Uterus (tissue), 4 donors: Measurements from ENCODE around the gene CUBN. TPM values are rescaled to one million over a fixed set of nuclear protein-coding genes. Genes with fewer than 3 reads are reported as not detected.
A peak's percentile ranks its signal among the peaks of the same experiment; 100 is the strongest.

Experiments
- DNase-seq, 2 donors: peaks; one replicate each; pipeline ENCODE4 v3.0.0-alpha.2; 2019 to 2020
- H3K27ac ChIP-seq, 2 donors: fragments of 200-600 bp; sonication (generic); 1 replicate in 1 of 2; 2 replicates in 1 of 2; pipeline ENCODE4 v1.5.1; 2016 to 2018
- H3K27me3 ChIP-seq, 2 donors: fragments of 200-600 bp; sonication (generic); one replicate each; pipeline ENCODE4 v1.5.1; 2018 to 2019; ENCODE audit warnings: control low read depth in 1 of 2
- H3K36me3 ChIP-seq, 2 donors: fragments of 200-600 bp; sonication (generic); one replicate each; pipeline ENCODE4 v1.5.1; 2019; ENCODE audit warnings: control low read depth in 1 of 2
- H3K4me1 ChIP-seq, 2 donors: fragments of 200-600 bp; sonication (generic); one replicate each; pipeline ENCODE4 v1.5.1; 2018 to 2019; ENCODE audit warnings: control low read depth in 1 of 2
- H3K4me3 ChIP-seq, 2 donors: fragments of 200-600 bp; sonication (generic); 1 replicate in 1 of 2; 2 replicates in 1 of 2; pipeline ENCODE4 v1.5.1; 2018 to 2019; ENCODE audit warnings: mild to moderate bottlenecking in 1 of 2
- H3K9me3 ChIP-seq, 2 donors: fragments of 200-600 bp; sonication (generic); one replicate each; pipeline ENCODE4 v1.5.1; 2019; ENCODE audit warnings: control low read depth in 1 of 2
- POLR2A ChIP-seq, 2 donors: fragments of 450-650 bp; IDR thresholded peaks; one replicate each; pipeline ENCODE4 v1.6.1; 2016; ENCODE audit warnings: antibody characterized with exemption in 2 of 2, mild to moderate bottlenecking in 1 of 2, moderate library complexity in 1 of 2
- intact Hi-C: fragments of 100-400 bp; cut with DNase I; formaldehyde crosslinking; loops from one replicate; pipeline ENCODE4 v1.15.1; 2023; ENCODE audit warnings: low total_unique reads
- total RNA-seq, 4 donors: library from RNA; depleted of rRNA in 3 of 4; stranded (reverse); fragments of >200 nt in 3 of 4; gene quantifications; one replicate each; pipeline versions ENCODE4 v1.1.0 to v1.2.4, GENCODE V29; 2014 to 2023
- TF ChIP-seq, protein P1 (sequence below), 4 experiments: fragments of 200-600 bp in 2 of 4; fragments of 450-650 bp in 2 of 4; sonication (generic) in 2 of 4; IDR thresholded peaks; one replicate each; pipeline ENCODE4 v1.5.1; 2016 to 2019; ENCODE audit warnings: antibody characterized with exemption in 4 of 4, mild to moderate bottlenecking in 2 of 4, moderate library complexity in 1 of 4
- donor health status: DM: yes; HTN: yes; CAD: no.

Gene CUBN
- total RNA-seq, 4 donors from 2014 or later, result 3.5 to 9.5 (median 5.1) TPM

DNA sequence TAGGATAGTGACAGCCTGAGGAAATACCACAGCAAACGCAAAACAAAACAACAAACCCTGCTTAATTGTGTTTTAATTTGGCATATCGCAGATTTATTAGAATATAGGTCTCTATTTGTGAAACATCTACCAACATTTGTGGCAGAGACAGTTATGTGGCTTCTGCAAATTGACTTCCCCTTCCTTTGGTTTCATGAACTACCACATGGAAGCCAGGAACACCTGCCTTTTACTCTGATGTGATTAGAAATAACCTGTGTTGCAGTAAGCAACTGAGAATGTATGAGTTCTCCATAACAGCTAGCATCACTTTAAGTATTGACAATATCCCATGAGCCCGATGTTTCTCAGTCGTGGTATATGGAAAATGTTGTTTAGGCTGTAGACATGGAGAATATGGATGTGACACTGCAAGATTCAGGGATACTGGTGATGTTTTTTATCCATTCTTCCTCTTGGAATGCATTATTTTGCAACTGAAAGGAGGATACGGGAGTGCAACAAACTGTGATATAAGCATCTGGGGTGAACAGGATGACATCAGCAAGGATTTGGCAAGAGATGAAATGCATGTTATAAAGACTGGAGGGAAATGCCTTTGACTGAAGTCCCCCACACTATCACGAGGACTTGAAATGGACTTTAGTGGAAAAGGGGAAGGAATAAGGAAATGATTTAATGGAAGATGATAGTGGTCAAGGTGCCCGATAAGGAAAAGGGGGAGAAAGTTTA lies 95.9 kb downstream of the CUBN start:
- H3K4me1 ChIP-seq, result no peaks in the 10 kb centered on the region
- H3K4me3 ChIP-seq, result no peak overlapping the region
- no peak for DNase-seq
- H3K27me3 ChIP-seq, result no peaks in the 10 kb centered on the region
- H3K36me3 ChIP-seq, result no peaks in the 10 kb centered on the region
- no peak overlapping the region for H3K27ac ChIP-seq
- H3K9me3 ChIP-seq, result no peaks in the 10 kb centered on the region
- no peak for TF ChIP-seq POLR2A (IDR thresholded peaks at IDR 0.05)
- TF ChIP-seq, protein P1, sequence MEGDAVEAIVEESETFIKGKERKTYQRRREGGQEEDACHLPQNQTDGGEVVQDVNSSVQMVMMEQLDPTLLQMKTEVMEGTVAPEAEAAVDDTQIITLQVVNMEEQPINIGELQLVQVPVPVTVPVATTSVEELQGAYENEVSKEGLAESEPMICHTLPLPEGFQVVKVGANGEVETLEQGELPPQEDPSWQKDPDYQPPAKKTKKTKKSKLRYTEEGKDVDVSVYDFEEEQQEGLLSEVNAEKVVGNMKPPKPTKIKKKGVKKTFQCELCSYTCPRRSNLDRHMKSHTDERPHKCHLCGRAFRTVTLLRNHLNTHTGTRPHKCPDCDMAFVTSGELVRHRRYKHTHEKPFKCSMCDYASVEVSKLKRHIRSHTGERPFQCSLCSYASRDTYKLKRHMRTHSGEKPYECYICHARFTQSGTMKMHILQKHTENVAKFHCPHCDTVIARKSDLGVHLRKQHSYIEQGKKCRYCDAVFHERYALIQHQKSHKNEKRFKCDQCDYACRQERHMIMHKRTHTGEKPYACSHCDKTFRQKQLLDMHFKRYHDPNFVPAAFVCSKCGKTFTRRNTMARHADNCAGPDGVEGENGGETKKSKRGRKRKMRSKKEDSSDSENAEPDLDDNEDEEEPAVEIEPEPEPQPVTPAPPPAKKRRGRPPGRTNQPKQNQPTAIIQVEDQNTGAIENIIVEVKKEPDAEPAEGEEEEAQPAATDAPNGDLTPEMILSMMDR (IDR thresholded peaks at IDR 0.05), result no peak
- intact Hi-C loops, result no loop called here

DNA sequence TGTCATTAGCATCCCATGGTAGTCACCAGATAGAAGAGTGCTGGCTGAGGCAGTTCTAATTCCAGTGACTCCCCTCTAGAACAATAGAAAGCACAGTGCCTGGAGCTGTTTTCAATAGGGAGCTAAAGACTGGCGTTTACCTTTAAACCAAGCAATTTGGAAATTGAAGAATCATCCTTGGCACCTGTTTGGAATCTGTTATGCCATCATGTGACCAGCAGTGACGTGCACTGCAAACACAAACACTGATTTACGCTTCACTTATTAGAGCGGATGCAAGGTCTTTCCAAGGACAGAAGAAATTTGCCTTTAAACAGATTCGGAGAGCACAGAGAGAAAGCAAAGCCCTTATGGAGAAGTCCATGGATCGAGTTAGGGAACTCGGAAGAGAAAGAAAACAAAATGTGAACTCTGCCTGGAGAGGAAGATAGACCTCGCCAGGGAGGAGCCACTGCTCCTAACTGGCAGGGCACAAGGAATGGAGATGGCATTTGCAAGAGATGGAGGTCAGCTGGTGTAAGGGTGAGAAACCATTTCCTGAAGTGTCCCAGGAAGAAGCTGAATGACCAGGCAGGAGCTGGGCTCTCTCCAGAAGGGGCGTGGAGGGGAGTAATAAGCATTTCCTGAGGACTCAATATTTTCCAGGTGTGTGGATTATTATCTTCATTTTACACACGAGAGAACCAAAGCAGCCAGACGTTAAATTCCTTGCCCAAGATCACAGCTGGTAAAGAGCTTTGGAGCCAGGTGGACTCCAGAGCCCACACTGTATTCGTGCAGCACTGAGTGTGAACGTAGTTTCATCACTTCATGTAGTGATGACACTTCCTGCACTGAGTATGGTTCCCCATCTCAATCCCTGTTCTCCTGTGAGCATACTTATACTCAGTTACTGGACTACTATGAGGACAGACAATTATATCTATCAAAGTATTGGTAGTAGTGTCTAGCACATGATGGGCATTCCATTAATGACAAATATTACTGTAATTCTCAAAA lies 97.7 kb downstream of the CUBN start:
- Histone ChIP-seq H3K27me3 (no peaks in the 10 kb centered on the region), H3K36me3 (no peaks in the 10 kb centered on the region), H3K9me3 (no peaks in the 10 kb centered on the region), H3K4me3 (no peak overlapping the region), H3K27ac (no peak overlapping the region), H3K4me1 (no peaks in the 10 kb centered on the region)
- TF ChIP-seq, protein P1 (IDR thresholded peaks at IDR 0.05), result no peak
- TF ChIP-seq POLR2A (IDR thresholded peaks at IDR 0.05), result no peak
- intact Hi-C loops, result no loop called here
- DNase-seq, result no peak

DNA sequence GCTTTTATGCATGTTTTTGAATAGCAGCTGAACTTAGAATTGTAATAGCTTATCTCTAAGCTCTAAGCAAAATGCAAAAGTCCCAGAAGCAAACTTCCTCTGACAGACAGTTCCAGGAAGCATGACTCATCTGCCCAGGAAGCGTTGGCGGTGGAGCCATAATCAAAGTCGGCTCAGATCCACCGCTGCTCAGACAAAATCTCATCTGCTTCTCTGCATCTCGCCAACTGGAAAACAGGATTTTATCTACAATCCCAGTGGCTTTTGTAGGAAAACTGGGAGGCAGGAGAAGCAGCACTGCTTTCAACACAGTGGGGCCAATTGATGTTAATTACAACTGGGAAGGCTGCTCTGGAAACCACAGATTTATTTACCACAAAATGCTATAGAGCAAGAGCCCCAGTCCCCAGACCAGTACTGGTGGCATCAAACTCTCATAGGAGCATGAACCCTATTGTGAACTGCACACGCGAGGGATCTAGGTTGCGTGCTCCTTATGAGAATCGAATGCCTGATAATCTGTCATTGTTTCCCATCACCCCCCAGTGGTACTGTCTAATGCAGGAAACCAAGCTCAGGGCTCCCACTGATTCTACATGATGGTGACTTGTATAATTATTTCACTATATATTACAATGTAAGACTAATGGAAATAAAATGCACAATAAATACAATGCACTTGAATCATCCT lies 99.9 kb downstream of the CUBN start:
- H3K27me3 ChIP-seq, result no peaks in the 10 kb centered on the region
- intact Hi-C loops, result no loop called here
- H3K9me3 ChIP-seq, result no peaks in the 10 kb centered on the region
- no peaks in the 10 kb centered on the region for H3K36me3 ChIP-seq
- no peaks in the 10 kb centered on the region for H3K4me1 ChIP-seq
- no peak for TF ChIP-seq POLR2A (IDR thresholded peaks at IDR 0.05)
- TF ChIP-seq, protein P1 (IDR thresholded peaks at IDR 0.05), result no peak
- H3K4me3 ChIP-seq, result no peak overlapping the region
- H3K27ac ChIP-seq, result peak overlapping the region; percentile 68 to 83
- peak; percentile 65 to 73 for DNase-seq

GRCh38 chr10:17029239-17029580 lies 100.4 kb downstream of the CUBN start:
- intact Hi-C loops, result no loop called here
- DNase-seq, result no peak

More at GRCh38 chr10:17029239-17029580, 100.4 kb downstream of the CUBN start:
- no peaks in the 10 kb centered on the region for H3K36me3 ChIP-seq
- H3K27ac ChIP-seq, result peak overlapping the region; percentile 68 to 83
- H3K27me3 ChIP-seq, result no peaks in the 10 kb centered on the region
- no peaks in the 10 kb centered on the region for H3K9me3 ChIP-seq
- H3K4me3 ChIP-seq, result no peak overlapping the region
- TF ChIP-seq POLR2A (IDR thresholded peaks at IDR 0.05), result no peak
- TF ChIP-seq, protein P1 (IDR thresholded peaks at IDR 0.05), result no peak
- H3K4me1 ChIP-seq, result no peaks in the 10 kb centered on the region
